ENCODE results near the gene DPP4.
"Not testable (repeated sequence)": the region's sequence is repeated elsewhere in the genome, so short reads cannot be mapped to it uniquely, and the experiment has no call there.

DPP4 gene

GRCh38 chr2:162053808-162054155 is 20.2 kb downstream of the DPP4 start:
- no peak for DNase-seq

DNA sequence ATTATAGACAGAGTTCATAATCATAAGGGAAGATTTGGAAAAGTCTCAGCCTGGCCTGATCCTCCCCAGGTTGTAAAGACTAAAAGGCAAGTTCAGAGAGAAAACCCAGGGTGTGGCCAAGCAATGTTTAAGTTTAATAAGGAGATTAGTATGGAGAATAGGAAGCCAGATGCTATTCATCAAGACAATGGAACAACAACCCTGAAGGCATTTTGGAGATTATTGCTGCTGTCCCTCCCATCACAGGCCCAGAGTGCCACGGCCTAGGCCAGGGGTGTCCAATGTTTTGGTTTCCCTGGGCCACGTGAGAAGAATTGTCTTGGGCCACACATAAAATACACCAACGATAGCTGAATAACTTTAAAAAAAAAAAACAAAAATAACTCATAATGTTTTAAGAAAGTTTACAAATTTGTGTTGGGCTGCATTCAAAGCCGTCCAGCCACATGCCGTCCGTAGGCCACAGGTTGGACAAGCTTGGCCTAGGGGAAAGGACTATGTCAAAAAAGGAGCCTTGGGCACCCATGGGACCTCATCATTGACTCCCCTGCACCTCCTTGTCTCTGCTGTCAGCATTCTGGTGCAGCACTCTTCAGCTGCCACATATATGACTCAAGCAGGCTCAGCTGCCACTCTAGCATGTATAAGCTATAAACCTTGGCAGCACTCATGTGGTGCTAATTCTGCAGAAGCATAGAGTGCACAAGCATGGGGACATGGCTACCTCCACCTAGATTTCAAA is 20.8 kb downstream of the DPP4 start:
- DNase-seq, result no peak

- no peak for DNase-seq
Measured at GRCh38 chr2:162050513-162050961, 23.5 kb downstream of the DPP4 start.

DNA sequence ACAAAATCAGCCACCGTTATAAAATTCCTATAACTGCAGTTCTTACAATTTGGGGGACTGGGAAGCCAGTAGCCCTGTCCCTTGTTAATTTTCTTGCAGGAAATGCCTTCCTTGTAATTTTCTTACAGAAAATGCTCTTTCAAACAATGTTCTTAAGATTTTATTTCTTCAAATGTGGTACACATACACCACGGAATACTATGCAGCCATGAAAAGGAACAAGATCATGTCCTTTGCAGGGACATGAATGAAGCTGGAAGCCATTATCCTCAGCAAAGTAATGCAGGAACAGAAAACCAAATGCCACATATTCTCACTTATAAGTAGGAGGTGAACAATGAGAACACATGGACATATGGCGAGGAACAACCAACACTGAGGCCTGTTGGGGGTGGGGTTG is 24.9 kb downstream of the DPP4 start:
- DNase-seq, result not testable (repeated sequence)

DNA sequence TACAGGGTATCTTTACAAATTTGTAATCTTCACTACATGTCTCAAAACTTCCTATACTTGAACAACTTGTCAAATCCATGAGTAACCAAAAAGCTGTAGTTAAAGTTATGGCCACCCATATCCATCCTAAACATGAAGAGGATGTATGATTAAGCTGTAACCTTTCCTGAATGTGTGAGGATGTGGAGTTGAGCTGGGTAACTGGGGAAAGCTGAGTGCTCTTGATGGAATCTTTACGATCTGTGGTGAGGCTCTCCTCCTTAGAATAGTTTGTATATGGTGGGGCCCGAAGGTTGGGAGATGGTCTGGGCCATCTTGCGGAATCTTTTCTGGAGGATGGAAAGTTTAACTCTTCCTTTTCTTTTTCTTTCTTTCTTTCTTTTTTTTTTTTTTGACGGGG is 29.4 kb downstream of the DPP4 start:
- no peak for DNase-seq

DNA sequence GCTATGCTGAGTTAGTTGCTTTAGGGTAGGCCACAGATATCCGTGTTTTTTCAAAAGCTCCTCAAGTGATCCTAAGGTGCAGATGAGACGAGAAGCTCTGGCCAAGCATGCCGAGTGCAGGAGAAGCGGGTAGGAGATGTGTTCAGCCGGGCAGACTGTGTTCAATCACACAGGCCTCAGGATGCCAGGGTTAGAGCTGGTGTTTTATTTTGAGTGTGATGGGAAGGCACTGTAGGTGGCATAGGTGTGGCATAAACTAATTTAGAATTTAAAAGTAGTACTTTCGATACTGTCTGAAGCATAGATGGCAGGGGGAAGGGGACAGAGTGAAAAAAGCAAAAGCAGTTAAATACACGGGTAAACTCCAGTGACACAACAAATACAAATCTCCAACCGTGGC is 30.9 kb downstream of the DPP4 start:
- no peak for DNase-seq

DNA sequence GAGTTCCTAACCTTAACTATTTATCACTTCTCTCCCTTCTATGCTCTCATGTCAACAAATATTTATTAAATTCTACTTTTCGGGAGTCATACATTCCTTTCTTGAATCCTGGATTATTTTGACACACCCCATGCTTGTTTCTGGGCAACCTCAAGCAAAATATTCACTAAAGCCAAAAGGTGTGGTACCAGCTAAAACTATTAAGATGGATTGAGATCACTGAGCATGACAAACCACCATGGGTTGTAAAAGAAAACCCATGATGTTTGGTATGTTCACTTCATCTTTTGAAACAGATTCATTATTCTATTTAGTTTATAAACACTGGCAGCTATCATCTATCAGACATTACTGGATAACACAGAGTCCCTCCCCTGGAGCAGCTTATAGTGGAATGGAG is 32.5 kb downstream of the DPP4 start:
- no peak for DNase-seq

GRCh38 chr2:162038725-162039124 is 35.3 kb downstream of the DPP4 start:
- no peak for DNase-seq

GRCh38 chr2:162037886-162038285 is 36.1 kb downstream of the DPP4 start:
- DNase-seq, result no peak

- no peak for DNase-seq
Measured at GRCh38 chr2:162037028-162037795, 36.8 kb downstream of the DPP4 start.

- no peak for DNase-seq
Measured at GRCh38 chr2:162035981-162036380, 38.0 kb downstream of the DPP4 start.

GRCh38 chr2:162030363-162031190 is 43.4 kb downstream of the DPP4 start:
- no peak for DNase-seq

GRCh38 chr2:162029287-162029901 is 44.6 kb downstream of the DPP4 start:
- no peak for DNase-seq

- no peak for DNase-seq
Measured at GRCh38 chr2:162028511-162028910, 45.5 kb downstream of the DPP4 start.

- no peak for DNase-seq
Measured at GRCh38 chr2:162025121-162025911, 48.7 kb downstream of the DPP4 start.

DNA sequence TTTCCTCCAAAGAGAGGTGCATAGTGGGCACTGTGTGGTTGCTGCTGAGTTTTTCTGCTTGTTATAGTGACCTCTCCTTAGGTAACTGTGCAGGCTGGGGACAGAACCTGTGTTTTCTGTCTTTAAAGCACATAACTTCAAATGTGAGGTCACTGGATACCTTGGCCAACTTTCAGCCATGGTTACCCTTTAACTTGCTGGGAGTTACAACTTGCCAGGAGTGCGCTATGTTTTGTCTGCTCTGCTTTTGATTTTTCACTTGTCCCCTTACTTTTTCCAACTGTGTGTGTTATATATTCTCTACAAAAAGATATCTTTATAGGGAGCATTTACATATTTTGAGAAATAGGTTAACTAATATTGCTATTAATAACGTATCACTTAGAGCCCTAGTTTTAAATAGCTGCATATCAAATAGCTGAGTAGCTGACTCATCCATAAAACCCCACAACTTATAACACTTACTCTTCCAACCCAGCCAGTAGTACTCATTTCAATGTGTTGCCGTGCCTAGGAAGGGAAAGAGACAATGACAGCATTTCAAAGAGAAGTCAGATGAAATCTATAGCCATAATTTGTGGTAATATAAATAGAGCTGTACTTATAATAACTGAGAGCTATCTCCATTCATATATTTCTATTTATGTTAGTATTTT is 51.6 kb downstream of the DPP4 start:
- DNase-seq, result no peak

GRCh38 chr2:162021516-162022058 is 52.4 kb downstream of the DPP4 start:
- DNase-seq, result no peak

- DNase-seq, result no peak
Measured at GRCh38 chr2:162018530-162018929, 55.5 kb downstream of the DPP4 start.

DNA sequence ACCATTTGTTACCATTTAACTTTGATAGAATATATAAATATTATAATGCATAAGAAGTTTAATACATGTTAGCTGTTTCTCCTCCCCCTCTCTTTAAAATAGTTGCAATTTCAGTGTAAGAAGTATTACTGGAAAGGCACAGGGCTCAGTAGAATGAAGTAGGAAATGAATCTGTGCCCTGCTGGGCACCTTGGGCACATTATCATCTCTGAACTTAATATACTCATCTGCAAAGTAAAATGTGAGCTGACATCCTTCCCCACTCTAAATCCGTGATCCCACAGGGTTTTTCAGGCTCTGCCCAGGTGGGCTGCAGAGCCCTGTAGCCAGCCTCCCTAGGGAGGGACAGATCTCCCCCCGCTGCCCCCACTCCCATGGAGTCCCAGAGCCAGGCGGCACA is 56.8 kb downstream of the DPP4 start:
- no peak for DNase-seq

DNA sequence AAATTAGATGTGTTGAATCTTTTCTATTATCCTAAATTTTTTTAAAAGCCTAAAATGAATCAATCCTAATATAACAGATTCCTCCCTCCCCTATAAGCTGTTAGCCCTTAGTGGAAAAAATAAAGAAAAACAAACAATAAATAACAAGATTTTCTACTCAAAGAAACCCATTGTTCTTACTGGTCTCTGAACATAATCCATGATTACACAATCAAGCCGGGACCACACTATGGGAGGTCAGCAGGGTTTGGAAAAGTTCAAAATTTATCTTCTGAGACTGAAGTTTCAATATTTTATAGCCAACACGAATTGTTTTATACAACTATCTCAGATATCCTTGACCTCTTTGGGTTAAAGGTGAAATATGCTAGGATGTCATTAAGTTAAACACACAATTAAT is 57.9 kb downstream of the DPP4 start:
- no peak for DNase-seq

GRCh38 chr2:162014751-162015150 is 59.3 kb downstream of the DPP4 start:
- no peak for DNase-seq
